Hematopoietic multipotent progenitor cell (in vitro differentiated cells): ENCODE data around the gene IL1RN. TPM values are rescaled to one million over a fixed set of nuclear protein-coding genes. Genes with fewer than 3 reads are reported as not detected.

ENCODE experiments used
- DNase-seq, 3 donors: peaks; one replicate each; pipeline ENCODE4 v3.0.0-alpha.2; 2011 to 2015; ENCODE audit warnings: low read depth in 2 of 3, low spot score in 2 of 3
- total RNA-seq: library from RNA; depleted of rRNA; stranded (reverse); fragments of >200 nt; gene quantifications from one replicate; pipeline ENCODE4 v1.2.3, GENCODE V29; 2012

Gene IL1RN
- total RNA-seq, 1 donor, result 0.54 TPM

DNA sequence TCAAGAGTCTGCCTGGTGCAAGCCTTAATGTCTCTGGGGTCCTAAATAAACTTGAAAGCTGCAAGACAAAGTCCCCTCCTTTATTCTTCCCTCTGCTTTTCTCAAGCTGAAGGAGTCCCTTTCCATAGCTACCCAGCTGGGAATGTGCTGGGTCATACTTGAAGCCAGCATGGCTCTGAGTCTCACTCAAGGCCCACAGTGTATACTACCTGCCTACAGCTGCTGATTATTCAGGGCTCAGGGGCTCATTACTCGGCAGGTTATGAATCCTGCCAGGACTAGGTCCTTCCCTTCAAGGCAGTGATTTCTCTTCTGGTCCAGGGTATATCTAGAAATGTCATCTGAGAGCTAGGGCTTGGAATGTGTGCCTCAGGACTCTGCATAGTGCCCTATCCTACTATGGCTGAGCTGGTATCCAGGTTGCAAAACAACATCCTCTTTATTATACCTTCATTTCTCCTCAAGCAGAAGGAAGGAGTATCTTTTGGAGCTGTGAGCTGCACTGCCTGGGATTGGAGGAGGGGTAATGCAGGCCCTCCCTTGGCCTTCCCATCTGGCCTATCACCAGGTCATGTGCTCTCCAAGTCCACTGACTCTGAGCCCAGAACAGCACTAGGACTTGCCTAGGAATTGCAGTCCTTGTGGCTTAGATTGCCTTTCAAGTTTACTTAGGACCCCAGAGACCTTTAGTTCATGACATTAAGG, 22.3 kb downstream of the IL1RN start:
- DNase-seq, result no peak

DNA sequence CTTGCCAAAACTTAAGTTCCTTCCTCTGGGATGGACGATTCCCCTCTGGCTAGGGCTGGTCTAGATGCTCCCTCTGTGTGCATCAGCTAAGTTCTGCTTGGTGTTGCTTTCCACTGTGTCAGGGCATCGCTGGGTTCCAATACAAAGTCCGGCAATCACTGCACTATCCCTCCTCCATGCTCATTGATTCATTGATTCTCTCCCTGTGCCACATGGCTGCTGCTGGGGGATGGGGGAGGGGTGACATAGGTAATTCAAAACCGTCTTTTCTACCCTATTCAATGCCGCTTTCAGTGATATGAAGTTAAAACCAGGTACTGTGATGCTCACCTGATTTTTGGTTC, 22.8 kb downstream of the IL1RN start:
- no peak for DNase-seq

DNA sequence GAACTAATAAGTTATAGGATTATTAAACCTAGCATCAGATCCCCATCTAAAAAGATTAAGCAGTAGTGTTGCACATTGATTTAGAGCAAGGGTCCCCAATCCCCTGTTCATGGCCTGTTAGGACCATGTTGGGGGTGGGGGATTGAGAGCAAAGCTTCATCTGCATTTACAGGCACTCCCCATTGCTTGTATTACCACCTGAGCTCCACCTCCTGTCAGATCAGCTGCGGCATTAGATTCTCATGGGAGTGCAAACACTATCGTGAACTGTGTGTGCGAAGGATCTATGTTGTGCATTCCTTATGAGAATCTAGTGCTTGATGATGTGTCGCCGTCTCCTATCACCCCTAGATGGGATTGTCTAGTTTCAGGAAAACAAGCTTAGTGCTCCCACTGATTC, 27.9 kb downstream of the IL1RN start:
- no peak for DNase-seq

GRCh38 chr2:113156278-113157117, 29.1 kb downstream of the IL1RN start:
- no peak for DNase-seq

- peak in 1 of 3 donors; percentile 29 for DNase-seq
Observed at GRCh38 chr2:113157118-113157896, 29.9 kb downstream of the IL1RN start.

- DNase-seq, result no peak
Observed at GRCh38 chr2:113157897-113158753, 30.7 kb downstream of the IL1RN start.

DNA sequence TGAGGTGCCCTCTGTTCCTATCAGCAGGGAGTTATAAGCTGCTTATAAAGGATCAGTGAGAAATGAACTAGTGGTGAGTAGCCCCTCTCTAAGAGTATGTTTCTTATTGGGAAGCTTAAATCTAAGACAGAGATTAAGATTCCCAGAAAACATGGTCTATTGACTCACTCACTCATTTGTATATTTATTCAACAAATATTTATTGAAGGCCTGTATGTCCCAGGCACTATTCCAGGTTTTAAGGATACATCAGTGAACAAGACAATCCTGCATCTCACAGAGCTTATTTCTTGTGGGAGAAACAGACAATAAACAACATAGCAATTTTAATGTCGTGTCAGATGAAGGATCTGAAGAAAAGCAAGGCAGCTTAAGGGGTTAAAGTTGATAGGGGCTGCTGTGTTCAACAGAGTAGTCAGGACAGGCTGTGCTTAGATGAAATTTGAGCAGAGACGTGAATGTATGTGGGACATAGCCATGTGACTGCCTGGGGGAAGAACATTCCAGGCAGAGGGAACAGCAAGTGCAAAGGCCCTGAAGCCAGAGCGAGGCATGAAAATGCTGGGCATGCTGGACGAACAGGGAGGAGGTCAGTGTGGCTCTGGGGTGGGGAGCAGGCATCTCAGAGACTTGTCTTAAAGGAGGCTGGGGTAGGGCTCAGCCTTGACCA, 31.6 kb downstream of the IL1RN start:
- no peak for DNase-seq

DNA sequence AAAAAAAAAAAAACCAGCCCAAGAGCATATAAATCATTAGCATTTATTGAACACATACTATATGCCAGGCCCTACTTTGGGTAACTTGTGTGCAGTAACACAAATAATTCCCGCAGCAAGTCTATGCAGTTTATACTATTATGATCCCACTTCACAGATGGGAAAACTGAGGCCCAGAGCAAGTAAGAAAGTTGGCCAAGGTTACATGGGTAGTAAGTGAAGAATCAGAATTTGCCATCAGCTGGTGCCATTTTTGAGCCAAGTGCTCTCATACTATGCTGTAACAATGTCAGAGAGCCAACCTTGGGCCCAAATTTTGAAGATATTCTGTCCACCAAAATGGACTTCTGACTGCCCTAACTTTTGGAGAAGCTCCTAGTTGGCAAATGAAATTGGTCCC, 32.9 kb downstream of the IL1RN start:
- DNase-seq, result no peak

DNA sequence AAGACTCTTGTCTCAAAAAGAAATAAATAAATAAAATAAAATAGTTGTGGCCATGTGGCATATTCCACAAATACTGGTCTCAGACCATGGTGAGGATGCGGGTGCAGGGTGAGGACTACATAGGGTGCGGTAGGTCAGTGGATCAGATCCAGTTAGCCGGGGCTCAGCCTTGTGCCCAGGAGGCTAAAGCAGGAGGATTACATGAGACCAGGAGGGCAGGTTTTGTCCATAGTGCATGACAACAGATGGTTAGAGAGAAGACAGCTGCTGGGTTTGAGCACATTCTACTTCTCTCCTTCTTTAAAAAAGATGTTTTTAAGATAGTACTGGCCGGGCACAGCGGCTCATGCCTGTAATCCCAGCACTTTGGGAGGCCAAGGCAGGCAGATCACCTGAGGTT, 33.6 kb downstream of the IL1RN start:
- DNase-seq, result no peak

DNA sequence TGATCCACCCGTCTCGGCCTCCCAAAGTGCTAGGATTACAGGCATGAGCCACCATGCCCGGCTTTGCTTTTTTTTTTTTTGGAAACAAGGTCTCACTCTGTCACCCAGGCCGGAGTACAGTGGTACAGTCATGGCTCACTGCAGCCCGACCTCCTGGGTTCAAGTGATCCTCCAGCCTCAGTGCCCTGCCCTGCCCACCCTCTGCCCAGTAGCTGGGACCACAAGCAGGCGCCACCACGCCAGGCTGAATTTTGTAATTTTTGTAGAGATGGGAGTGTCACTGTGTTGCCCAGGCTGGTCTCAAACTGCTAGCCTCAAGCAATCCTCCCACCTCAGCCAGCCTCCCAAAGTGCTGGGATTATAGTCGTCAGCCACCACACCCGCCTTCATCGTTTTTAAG, 34.8 kb downstream of the IL1RN start:
- no peak for DNase-seq

DNA sequence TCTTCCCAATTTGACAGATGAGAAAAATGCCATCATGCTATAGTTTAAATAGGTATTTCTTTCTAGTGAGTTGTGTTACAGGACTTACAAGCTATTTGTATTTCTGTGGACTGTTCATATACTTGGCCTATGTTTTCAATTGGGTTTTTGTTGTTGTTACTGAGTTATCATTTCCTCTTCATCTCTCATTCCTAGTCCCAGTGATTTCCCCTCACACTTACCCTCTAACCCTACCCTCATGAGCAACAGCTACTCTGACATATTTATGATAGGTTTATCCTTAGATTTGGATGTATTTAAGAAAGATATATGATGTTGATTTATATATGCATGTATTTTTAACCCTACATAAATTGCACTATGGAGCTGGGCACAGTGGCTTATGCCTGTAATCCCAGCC, 35.5 kb downstream of the IL1RN start:
- DNase-seq, result no peak

DNA sequence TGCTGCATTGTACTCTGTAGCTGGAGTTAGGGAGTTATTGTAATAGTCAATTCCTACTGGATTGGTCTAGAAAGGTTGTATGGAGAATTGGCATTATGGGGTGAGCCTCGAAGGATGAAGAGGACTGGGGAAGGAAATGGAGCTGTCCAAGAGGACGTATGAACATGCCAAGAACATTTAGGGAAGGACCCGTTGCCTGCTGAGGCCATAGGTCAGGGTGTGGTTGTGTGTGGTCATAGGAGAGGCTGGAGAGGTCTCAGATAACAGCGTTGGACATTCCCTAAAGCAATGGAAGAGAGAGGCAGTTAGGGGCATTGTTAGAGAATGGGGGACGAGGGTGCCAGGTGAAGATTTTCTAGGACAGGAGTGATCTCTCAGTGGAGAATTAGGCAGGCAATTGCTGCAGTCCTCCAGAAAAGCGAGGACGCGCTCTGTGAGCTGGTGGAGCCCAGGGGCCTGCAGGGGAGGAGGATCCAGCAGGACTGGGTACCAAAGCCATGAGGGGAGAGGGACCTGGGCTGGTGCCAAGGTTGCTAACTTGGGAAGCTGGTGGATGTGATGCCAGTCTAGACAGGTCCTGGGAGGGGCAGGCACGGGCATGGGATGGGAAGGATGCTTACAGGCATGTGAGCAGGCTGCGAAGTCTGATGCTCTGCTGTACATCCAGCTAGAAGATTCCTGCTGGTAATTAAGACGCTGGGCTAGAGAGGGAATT, 37.0 kb downstream of the IL1RN start:
- DNase-seq, result no peak

DNA sequence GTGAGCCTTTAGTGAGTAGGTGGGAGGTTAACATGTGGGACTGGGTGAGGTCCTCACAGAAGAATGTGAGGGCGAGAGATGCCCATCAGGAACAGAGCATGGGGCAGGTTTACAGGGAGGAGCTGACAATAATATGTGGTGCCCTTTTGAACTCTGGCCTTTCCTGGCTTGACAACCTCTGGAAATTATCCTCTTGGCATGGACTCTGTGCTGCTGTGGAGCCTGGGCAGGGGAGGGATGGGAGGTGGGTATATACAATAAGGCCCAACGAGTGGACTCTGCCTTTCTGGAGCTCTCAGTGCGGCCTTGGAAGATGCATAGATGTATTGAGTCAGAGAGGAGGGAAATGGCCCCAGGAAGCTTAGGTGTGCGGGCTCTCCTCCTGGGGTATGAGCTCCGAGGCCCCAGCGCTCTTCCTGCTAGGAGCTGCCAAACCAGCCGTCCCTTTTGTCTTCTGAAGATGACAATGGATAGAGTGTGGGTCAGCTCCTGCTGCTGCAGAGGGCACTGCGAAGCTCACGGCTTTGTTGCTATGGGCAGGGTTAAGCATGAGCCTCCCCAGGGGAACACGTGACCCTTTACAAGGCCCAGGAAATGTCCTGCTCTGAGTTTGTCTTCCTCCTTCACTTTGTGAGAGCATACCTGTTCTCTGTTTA, 37.7 kb downstream of the IL1RN start:
- no peak for DNase-seq

DNA sequence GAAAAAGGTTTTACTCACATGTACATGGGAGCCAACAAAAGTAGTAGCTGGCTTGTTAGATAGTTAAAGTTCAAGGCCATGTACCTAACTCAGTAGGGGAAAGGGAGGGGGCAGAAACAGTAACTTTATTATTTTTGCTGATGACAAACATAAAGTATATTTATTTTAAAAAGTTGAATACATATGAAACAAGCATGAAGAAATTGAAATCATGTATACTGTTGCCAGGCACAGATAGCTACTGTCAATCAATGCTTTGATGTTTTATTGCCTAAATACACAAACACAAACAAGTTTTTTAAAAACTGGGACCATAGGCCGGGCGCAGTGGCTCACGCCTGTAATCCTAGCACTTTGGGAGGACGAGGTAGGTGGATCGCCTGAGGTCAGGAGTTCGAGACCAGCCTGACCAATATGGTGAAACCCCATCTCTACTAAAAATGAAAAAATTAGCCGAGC, 38.8 kb downstream of the IL1RN start:
- DNase-seq, result no peak

DNA sequence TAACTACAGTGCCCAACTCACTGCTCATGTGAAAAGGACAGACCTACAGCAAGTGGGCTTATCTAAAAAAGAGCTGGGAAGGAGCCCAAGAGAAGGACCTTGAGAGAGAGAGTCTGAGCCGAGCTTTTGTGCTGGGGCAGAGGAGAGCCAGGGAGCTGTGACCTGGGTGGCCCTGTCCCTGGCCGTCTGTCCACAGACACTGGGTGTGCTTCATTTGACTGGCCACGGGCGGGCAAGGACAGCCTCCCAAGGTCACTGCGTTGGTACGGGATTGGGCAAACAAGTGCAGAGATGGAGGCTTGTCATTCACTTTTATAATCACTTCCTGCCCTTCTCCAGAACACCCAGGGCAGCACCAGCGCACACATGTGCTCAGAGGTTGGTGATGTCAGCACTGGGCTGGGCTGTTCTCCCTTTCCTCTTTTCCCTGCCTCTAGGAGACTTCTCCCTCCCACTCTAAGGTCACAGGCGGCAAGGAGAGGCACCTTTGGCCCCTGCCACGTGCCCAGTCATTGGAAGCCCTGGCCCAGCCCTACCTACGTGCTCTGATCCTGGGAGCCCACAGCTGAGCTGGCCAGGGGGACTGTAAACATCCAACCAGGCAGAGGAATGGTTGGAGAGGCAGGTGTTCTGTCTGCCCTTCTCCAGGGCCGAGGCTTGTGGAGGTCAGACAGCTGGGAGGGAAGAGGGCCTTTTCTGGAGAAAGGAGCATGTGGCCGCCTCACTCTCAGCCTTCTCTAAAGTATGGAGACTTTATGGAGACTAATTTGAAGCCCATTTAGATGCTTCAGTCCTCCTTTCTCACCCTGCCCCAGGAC, 39.9 kb downstream of the IL1RN start:
- no peak for DNase-seq

- DNase-seq, result no peak
Observed at GRCh38 chr2:113167962-113168340, 40.6 kb downstream of the IL1RN start.

- no peak for DNase-seq
Observed at GRCh38 chr2:113169002-113169530, 41.7 kb downstream of the IL1RN start.

GRCh38 chr2:113169586-113169985, 42.2 kb downstream of the IL1RN start:
- no peak for DNase-seq
